ENCODE data around the gene GRK5.
A peak's percentile ranks its signal among the peaks of the same experiment; 100 is the strongest.

GRK5 gene

GRCh38 chr10:119316729-119317097, 109.3 kb downstream of the GRK5 start:
- no peaks in the 10 kb centered on the region for H3K9me3 ChIP-seq (ENCODE audit: control insufficient read depth in 2 of 2, low read length in 2 of 2)
- H3K4me3 ChIP-seq (ENCODE audit: low read length in 2 of 2) = no peak overlapping the region
- peak overlapping the region; percentile 79 for H3K27ac ChIP-seq (ENCODE audit: low read length)
- peaks cover 55% of the 10 kb centered on the region for H3K4me1 ChIP-seq (ENCODE audit: control insufficient read depth, insufficient read depth, low read length)
- H3K27me3 ChIP-seq (ENCODE audit: control insufficient read depth in 1 of 2, insufficient read depth in 2 of 2, low read length in 2 of 2) = no peaks in the 10 kb centered on the region
- peaks cover 0 to 2% of the 10 kb centered on the region in 2 donors for H3K36me3 ChIP-seq (ENCODE audit: control insufficient read depth in 2 of 2, insufficient read depth in 2 of 2, low read length in 2 of 2)
- H3K9ac ChIP-seq (ENCODE audit: low read length in 2 of 2) = no peak overlapping the region

GRCh38 chr10:119318411-119319160, 111.2 kb downstream of the GRK5 start:
- H3K27me3 ChIP-seq (ENCODE audit: control insufficient read depth in 1 of 2, insufficient read depth in 2 of 2, low read length in 2 of 2) = no peaks in the 10 kb centered on the region
- peaks cover 0 to 2% of the 10 kb centered on the region in 2 donors for H3K36me3 ChIP-seq (ENCODE audit: control insufficient read depth in 2 of 2, insufficient read depth in 2 of 2, low read length in 2 of 2)
- H3K9me3 ChIP-seq (ENCODE audit: control insufficient read depth in 2 of 2, low read length in 2 of 2) = no peaks in the 10 kb centered on the region
- peaks cover 61% of the 10 kb centered on the region for H3K4me1 ChIP-seq (ENCODE audit: control insufficient read depth, insufficient read depth, low read length)
- no peak overlapping the region for H3K27ac ChIP-seq (ENCODE audit: low read length)
- no peak overlapping the region for H3K4me3 ChIP-seq (ENCODE audit: low read length in 2 of 2)
- no peak overlapping the region for H3K9ac ChIP-seq (ENCODE audit: low read length in 2 of 2)

DNA sequence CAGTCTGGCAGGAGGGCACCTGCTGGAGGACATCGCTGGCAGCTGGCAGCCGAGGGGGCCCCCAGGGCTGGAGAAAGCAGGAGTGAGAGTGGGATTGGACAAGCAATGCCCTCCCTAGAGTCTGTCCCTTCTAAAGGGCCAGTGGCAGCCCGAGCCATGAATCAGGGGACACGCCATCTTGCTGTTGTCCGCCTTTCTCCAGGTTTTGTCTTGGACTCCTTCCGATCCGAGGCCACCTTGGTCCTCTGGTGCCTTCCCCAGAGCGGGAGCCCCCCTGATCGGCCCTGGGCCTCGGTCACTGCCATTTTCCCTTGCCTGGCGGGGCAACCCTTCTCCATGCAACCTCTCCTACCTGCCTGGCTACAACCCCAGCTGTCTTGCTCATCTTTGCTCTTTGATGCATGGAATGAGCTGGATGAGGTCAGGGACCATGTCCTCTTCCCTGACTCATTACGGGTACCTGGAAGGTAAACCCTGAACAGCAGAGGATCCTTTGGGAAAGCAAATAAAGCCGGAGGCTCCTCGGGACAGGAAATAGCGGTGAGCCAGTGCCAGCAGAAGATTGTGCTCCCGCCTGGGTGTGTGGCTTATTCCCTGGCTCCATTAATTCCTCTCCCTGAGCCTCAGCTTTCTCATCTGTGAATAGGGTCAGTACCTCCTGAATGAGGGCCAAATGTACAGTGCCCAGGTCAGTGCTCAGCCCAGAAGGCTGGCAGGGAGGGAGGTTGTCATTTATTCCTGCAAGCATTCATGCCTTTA, 112.0 kb downstream of the GRK5 start:
- H3K9me3 ChIP-seq (ENCODE audit: control insufficient read depth in 2 of 2, low read length in 2 of 2) = no peaks in the 10 kb centered on the region

GRCh38 chr10:119319920-119320258, 112.5 kb downstream of the GRK5 start:
- H3K9ac ChIP-seq (ENCODE audit: low read length in 2 of 2) = no peak overlapping the region
- no peak overlapping the region for H3K4me3 ChIP-seq (ENCODE audit: low read length in 2 of 2)
- no peaks in the 10 kb centered on the region for H3K9me3 ChIP-seq (ENCODE audit: control insufficient read depth in 2 of 2, low read length in 2 of 2)
- H3K27me3 ChIP-seq (ENCODE audit: control insufficient read depth in 1 of 2, insufficient read depth in 2 of 2, low read length in 2 of 2) = no peaks in the 10 kb centered on the region
- H3K36me3 ChIP-seq (ENCODE audit: control insufficient read depth in 2 of 2, insufficient read depth in 2 of 2, low read length in 2 of 2) = peaks cover 0 to 2% of the 10 kb centered on the region in 2 donors
- peaks cover 49% of the 10 kb centered on the region for H3K4me1 ChIP-seq (ENCODE audit: control insufficient read depth, insufficient read depth, low read length)
- no peak overlapping the region for H3K27ac ChIP-seq (ENCODE audit: low read length)

More for the DNA sequence above, 112.0 kb downstream of the GRK5 start:
- peaks cover 54% of the 10 kb centered on the region for H3K4me1 ChIP-seq (ENCODE audit: control insufficient read depth, insufficient read depth, low read length)
- H3K27me3 ChIP-seq (ENCODE audit: control insufficient read depth in 1 of 2, insufficient read depth in 2 of 2, low read length in 2 of 2) = no peaks in the 10 kb centered on the region
- no peak overlapping the region for H3K27ac ChIP-seq (ENCODE audit: low read length)
- peaks cover 0 to 2% of the 10 kb centered on the region in 2 donors for H3K36me3 ChIP-seq (ENCODE audit: control insufficient read depth in 2 of 2, insufficient read depth in 2 of 2, low read length in 2 of 2)
- H3K4me3 ChIP-seq (ENCODE audit: low read length in 2 of 2) = no peak overlapping the region
- no peak overlapping the region for H3K9ac ChIP-seq (ENCODE audit: low read length in 2 of 2)

- Histone ChIP-seq H3K4me1 (ENCODE audit: control insufficient read depth, insufficient read depth, low read length) (peaks cover 41% of the 10 kb centered on the region), H3K27me3 (ENCODE audit: control insufficient read depth in 1 of 2, insufficient read depth in 2 of 2, low read length in 2 of 2) (no peaks in the 10 kb centered on the region), H3K9me3 (ENCODE audit: control insufficient read depth in 2 of 2, low read length in 2 of 2) (no peaks in the 10 kb centered on the region), H3K9ac (ENCODE audit: low read length in 2 of 2) (no peak overlapping the region), H3K36me3 (ENCODE audit: control insufficient read depth in 2 of 2, insufficient read depth in 2 of 2, low read length in 2 of 2) (peaks cover 0 to 2% of the 10 kb centered on the region in 2 donors), H3K4me3 (ENCODE audit: low read length in 2 of 2) (no peak overlapping the region), H3K27ac (ENCODE audit: low read length) (no peak overlapping the region)
Observed at GRCh38 chr10:119320981-119321380, 113.6 kb downstream of the GRK5 start.

GRCh38 chr10:119323085-119324016, 116.0 kb downstream of the GRK5 start:
- Histone ChIP-seq H3K27ac (ENCODE audit: low read length) (no peak overlapping the region), H3K27me3 (ENCODE audit: control insufficient read depth in 1 of 2, insufficient read depth in 2 of 2, low read length in 2 of 2) (no peaks in the 10 kb centered on the region), H3K9ac (ENCODE audit: low read length in 2 of 2) (no peak overlapping the region), H3K4me3 (ENCODE audit: low read length in 2 of 2) (no peak overlapping the region), H3K9me3 (ENCODE audit: control insufficient read depth in 2 of 2, low read length in 2 of 2) (no peaks in the 10 kb centered on the region), H3K36me3 (ENCODE audit: control insufficient read depth in 2 of 2, insufficient read depth in 2 of 2, low read length in 2 of 2) (peaks cover 3 to 5% of the 10 kb centered on the region in 2 donors), H3K4me1 (ENCODE audit: control insufficient read depth, insufficient read depth, low read length) (peaks cover 22% of the 10 kb centered on the region)

DNA sequence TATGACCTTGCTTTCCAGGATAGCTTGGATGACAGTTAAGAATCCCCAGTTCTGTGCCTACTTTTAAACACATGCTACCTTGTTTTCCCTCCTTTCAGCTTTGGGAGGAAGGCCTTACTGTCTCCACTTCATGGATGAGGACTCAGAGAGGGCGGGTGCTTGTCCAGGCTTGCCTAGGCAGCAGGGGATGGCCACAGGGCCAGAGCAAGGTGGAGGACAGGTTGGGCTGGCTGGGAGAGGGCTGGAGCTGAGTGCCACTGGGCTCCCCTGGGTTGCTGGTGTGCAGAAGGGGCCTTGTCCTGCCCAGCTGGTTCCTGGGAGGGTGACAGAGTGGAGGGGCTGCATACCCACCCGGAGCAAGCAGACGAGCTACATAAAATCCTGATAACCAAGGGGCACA, 117.8 kb downstream of the GRK5 start:
- Histone ChIP-seq H3K9ac (ENCODE audit: low read length in 2 of 2) (no peak overlapping the region), H3K4me3 (ENCODE audit: low read length in 2 of 2) (no peak overlapping the region), H3K36me3 (ENCODE audit: control insufficient read depth in 2 of 2, insufficient read depth in 2 of 2, low read length in 2 of 2) (peaks cover 3% of the 10 kb centered on the region in 2 donors), H3K27ac (ENCODE audit: low read length) (no peak overlapping the region), H3K4me1 (ENCODE audit: control insufficient read depth, insufficient read depth, low read length) (peaks cover 11% of the 10 kb centered on the region), H3K9me3 (ENCODE audit: control insufficient read depth in 2 of 2, low read length in 2 of 2) (no peaks in the 10 kb centered on the region), H3K27me3 (ENCODE audit: control insufficient read depth in 1 of 2, insufficient read depth in 2 of 2, low read length in 2 of 2) (no peaks in the 10 kb centered on the region)

DNA sequence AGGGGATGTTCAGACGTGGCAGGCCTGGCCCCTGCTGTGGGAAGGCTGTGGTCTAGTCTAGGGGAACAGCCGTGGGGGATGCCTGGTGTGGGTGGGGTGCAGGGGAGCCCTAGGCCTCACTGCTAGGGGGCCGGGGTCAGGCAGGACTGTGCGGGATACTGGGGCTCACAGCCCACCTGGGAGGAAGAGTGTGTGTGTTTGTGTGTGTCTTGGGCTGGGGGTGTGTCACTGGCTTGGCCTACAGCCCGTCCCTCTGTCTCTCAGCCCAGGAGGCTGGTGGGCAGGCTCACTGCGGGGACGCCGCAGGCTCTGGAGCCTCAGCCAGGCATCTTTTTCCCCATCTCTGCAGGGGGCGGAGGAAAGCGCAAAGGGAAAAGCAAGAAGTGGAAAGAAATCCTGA, 118.8 kb downstream of the GRK5 start:
- Histone ChIP-seq H3K9me3 (ENCODE audit: control insufficient read depth in 2 of 2, low read length in 2 of 2) (no peaks in the 10 kb centered on the region), H3K27me3 (ENCODE audit: control insufficient read depth in 1 of 2, insufficient read depth in 2 of 2, low read length in 2 of 2) (no peaks in the 10 kb centered on the region), H3K27ac (ENCODE audit: low read length) (no peak overlapping the region), H3K9ac (ENCODE audit: low read length in 2 of 2) (no peak overlapping the region), H3K36me3 (ENCODE audit: control insufficient read depth in 2 of 2, insufficient read depth in 2 of 2, low read length in 2 of 2) (peaks cover 3% of the 10 kb centered on the region in 2 donors), H3K4me1 (ENCODE audit: control insufficient read depth, insufficient read depth, low read length) (peaks cover 13% of the 10 kb centered on the region), H3K4me3 (ENCODE audit: low read length in 2 of 2) (no peak overlapping the region)

DNA sequence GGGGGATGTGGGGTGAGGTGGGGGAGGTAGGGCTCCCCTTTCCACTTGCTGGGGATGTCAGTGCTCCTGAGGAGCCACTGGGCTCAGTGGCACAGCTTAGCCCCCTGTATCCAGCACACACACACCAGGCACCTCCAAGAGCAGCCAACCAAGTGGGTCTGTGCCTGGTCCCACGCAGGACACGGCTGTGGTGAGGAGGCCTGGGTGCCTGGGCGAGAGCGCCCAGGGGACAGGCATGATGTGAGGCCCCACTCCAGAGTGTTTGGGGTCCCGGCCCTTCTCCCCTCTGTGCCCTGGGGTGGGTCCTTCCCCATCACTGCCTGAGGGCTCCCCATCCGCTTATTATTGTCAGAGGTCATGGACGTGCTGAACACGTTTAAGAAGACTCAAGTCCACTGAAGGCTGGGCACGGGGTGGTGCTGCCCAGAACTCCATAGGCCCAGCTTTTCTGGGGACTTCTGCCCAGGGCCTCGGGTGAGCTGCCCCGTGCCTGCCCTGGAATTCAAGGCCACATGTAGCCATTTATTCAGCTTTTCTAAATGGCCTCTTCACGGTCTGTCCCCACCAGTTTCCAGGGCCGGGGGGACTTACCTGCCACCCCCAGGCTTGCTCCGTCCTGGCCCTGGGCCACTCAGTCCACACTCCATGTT, 119.8 kb downstream of the GRK5 start:
- Histone ChIP-seq H3K27ac (ENCODE audit: low read length) (no peak overlapping the region), H3K4me3 (ENCODE audit: low read length in 2 of 2) (no peak overlapping the region), H3K27me3 (ENCODE audit: control insufficient read depth in 1 of 2, insufficient read depth in 2 of 2, low read length in 2 of 2) (no peaks in the 10 kb centered on the region), H3K4me1 (ENCODE audit: control insufficient read depth, insufficient read depth, low read length) (peaks cover 13% of the 10 kb centered on the region), H3K9ac (ENCODE audit: low read length in 2 of 2) (no peak overlapping the region), H3K36me3 (ENCODE audit: control insufficient read depth in 2 of 2, insufficient read depth in 2 of 2, low read length in 2 of 2) (peaks cover 3% of the 10 kb centered on the region in 2 donors), H3K9me3 (ENCODE audit: control insufficient read depth in 2 of 2, low read length in 2 of 2) (no peaks in the 10 kb centered on the region)

DNA sequence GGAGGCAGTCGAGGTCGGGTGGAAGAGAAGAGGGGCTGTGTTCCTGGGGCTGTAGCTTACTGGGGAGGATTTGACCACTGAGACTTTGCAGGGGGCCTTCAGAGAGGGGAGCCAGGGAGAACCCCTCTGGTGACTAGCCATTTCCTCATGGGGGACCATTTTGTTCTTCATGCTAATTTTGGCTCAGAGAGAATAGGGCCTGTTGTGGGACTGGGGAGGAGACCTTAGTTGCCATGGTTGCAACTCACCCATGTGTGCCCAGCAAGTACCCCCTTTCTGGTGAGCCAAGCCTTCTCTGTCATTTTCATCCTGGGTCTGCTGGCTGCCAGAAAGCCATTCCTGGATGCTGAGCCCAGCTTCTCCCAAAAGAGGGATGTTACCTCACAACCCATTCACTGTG, 120.9 kb downstream of the GRK5 start:
- H3K36me3 ChIP-seq (ENCODE audit: control insufficient read depth in 2 of 2, insufficient read depth in 2 of 2, low read length in 2 of 2) = peaks cover 3 to 5% of the 10 kb centered on the region in 2 donors
- peaks cover 8% of the 10 kb centered on the region for H3K4me1 ChIP-seq (ENCODE audit: control insufficient read depth, insufficient read depth, low read length)
- no peaks in the 10 kb centered on the region for H3K9me3 ChIP-seq (ENCODE audit: control insufficient read depth in 2 of 2, low read length in 2 of 2)
- no peak overlapping the region for H3K9ac ChIP-seq (ENCODE audit: low read length in 2 of 2)
- no peak overlapping the region for H3K4me3 ChIP-seq (ENCODE audit: low read length in 2 of 2)
- no peak overlapping the region for H3K27ac ChIP-seq (ENCODE audit: low read length)
- no peaks in the 10 kb centered on the region for H3K27me3 ChIP-seq (ENCODE audit: control insufficient read depth in 1 of 2, insufficient read depth in 2 of 2, low read length in 2 of 2)
